GM12892 (cell line): ENCODE data around the gene ATP8A2.

Experiments
- POLR2A ChIP-seq: IDR thresholded peaks from 2 replicates; pipeline ENCODE4 v1.6.1; 2011; ENCODE audit warnings: low read depth, low read length, control low read depth
- POLR2AphosphoS5 ChIP-seq: IDR thresholded peaks from 2 replicates; pipeline ENCODE4 v1.6.1; 2011; ENCODE audit warnings: low read depth, low read length, control low read depth
- TAF1 ChIP-seq: IDR thresholded peaks from 2 replicates; pipeline ENCODE4 v1.6.1; 2011; ENCODE audit warnings: low read depth, mild to moderate bottlenecking, control low read depth, low read length, borderline replicate concordance

GRCh38 chr13:25677956-25678355, 306.2 kb downstream of the ATP8A2 start:
- TF ChIP-seq POLR2A, result no peak
- TF ChIP-seq POLR2AphosphoS5, result no peak
- TF ChIP-seq TAF1, result no peak
